Muscle of leg (tissue), 11 donors: ENCODE data around the gene EPB41. TPM values are rescaled to one million over a fixed set of nuclear protein-coding genes. Genes with fewer than 3 reads are reported as not detected.
"Not testable (repeated sequence)": the region's sequence is repeated elsewhere in the genome, so short reads cannot be mapped to it uniquely, and the experiment has no call there.

Experiments
- DNase-seq: peaks from one replicate; pipeline ENCODE4 v3.0.0; 2013
- H3K27ac ChIP-seq: one replicate; pipeline ENCODE4 v1.5.1; 2013; ENCODE audit warnings: mild to moderate bottlenecking, low read length, control low read depth
- H3K27me3 ChIP-seq: one replicate; pipeline ENCODE4 v1.6.1; 2013; ENCODE audit warnings: low read length; ENCODE audit not compliant: control insufficient read depth, insufficient read depth
- H3K36me3 ChIP-seq: one replicate; pipeline ENCODE4 v1.6.1; 2013; ENCODE audit warnings: low read length; ENCODE audit not compliant: control insufficient read depth, insufficient read depth
- H3K4me1 ChIP-seq: one replicate; pipeline ENCODE4 v1.6.1; 2013; ENCODE audit warnings: low read length; ENCODE audit not compliant: control insufficient read depth, insufficient read depth
- H3K4me3 ChIP-seq: one replicate; pipeline ENCODE4 v1.5.1; 2013; ENCODE audit warnings: low read length, control low read depth
- H3K9me3 ChIP-seq: replicated peaks from 2 replicates; pipeline ENCODE4 v1.6.1; 2013; ENCODE audit warnings: low read depth, low read length; ENCODE audit not compliant: control insufficient read depth
- WGBS: methylation state at CpG from one replicate; pipeline ENCODE4 v1.1.5; 2013; ENCODE audit warnings: missing lambda C conversion rate; ENCODE audit not compliant: insufficient coverage; 5-methylcytosine and 5-hydroxymethylcytosine counted together
- polyA plus RNA-seq, 8 donors: library from polyadenylated mRNA; unstranded; fragments of 120-200 nt; gene quantifications; one replicate each; pipeline versions ENCODE4 v1.2.1 to v1.2.3, GENCODE V29; 2013; ENCODE audit warnings: inconsistent platforms in 1 of 8, low replicate concordance in 1 of 8; ENCODE audit not compliant: insufficient read length in 8 of 8, insufficient read depth in 1 of 8
- total RNA-seq: library from RNA; stranded (reverse); fragments of 120-200 nt; gene quantifications from one replicate; pipeline ENCODE4 v1.2.4, GENCODE V29; 2013

EPB41 gene
- total and polyA plus RNA-seq, 9 donors: 7.2 to 14.3 (median 9.5) TPM

- WGBS: no CpG with 5 or more reads among the region's 4 CpGs
- Histone ChIP-seq H3K27me3 (no peaks in the 10 kb centered on the region), H3K4me3 (no peak overlapping the region), H3K36me3 (no peaks in the 10 kb centered on the region), H3K27ac (no peak overlapping the region), H3K4me1 (no peaks in the 10 kb centered on the region), H3K9me3 (no peaks in the 10 kb centered on the region)
- peak; percentile 55 for DNase-seq
Measured at GRCh38 chr1:29062157-29062942, 148.0 kb downstream of the EPB41 start.

DNA sequence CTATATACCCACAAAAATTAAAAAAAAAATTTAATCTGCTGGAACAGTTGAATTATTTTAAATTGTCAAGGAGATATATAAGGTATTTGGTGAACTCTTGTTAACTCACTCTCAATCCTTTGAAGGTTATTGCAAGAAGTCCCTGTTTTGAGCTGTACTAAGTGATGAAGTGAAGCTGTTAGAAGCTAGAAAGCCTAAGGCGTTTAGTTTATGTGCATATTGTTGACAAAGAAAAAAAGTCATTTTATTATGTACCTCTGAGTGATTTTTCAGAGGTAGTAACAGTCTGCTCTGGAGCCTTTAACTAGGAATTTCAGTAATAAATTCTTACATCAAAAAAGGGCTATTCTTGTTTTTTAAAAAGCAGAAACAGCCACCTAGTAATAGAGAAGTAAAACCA lies 149.7 kb downstream of the EPB41 start:
- no peak overlapping the region for H3K27ac ChIP-seq
- no CpG with 5 or more reads among the region's 1 CpG for WGBS
- no peak for DNase-seq
- no peak overlapping the region for H3K4me3 ChIP-seq
- H3K9me3 ChIP-seq: no peaks in the 10 kb centered on the region
- no peaks in the 10 kb centered on the region for H3K4me1 ChIP-seq
- no peaks in the 10 kb centered on the region for H3K36me3 ChIP-seq
- no peaks in the 10 kb centered on the region for H3K27me3 ChIP-seq

DNA sequence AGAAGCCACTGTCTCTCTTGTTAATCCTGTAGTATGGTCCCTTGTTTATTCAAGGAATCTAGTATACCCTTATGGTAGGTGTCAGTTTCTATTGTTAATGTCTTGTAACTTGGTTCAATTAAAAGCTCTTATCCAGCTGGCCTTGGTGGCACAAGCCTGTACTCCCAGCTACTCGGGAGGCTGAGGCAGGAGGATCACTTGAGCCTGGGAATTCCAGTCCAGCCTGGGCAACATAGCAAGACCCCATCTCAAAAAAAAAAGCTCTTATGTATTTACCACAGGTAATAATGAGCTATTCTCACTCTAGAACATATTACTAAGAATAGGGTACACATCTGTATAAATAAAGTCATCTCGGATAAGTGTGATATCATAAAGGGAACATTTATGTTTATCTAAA lies 162.8 kb downstream of the EPB41 start:
- H3K4me1 ChIP-seq: no peaks in the 10 kb centered on the region
- no peaks in the 10 kb centered on the region for H3K27me3 ChIP-seq
- no peaks in the 10 kb centered on the region for H3K36me3 ChIP-seq
- H3K9me3 ChIP-seq: no peaks in the 10 kb centered on the region
- no peak for DNase-seq
- H3K27ac ChIP-seq: no peak overlapping the region
- no CpG with 5 or more reads among the region's 2 CpGs for WGBS
- H3K4me3 ChIP-seq: no peak overlapping the region

- not testable (repeated sequence) for H3K4me1 ChIP-seq, H3K9me3 ChIP-seq, DNase-seq, H3K4me3 ChIP-seq, H3K27me3 ChIP-seq, H3K27ac ChIP-seq, H3K36me3 ChIP-seq
- WGBS: 90% methylated on average over 13 of the region's 16 CpGs
Measured at GRCh38 chr1:29079916-29080629, 165.7 kb downstream of the EPB41 start.

GRCh38 chr1:29081201-29081600 lies 166.8 kb downstream of the EPB41 start:
- H3K9me3 ChIP-seq: no peaks in the 10 kb centered on the region
- no peaks in the 10 kb centered on the region for H3K36me3 ChIP-seq
- no peaks in the 10 kb centered on the region for H3K4me1 ChIP-seq
- 100% methylated on average over 1 of the region's 3 CpGs for WGBS
- DNase-seq: no peak
- no peak overlapping the region for H3K27ac ChIP-seq
- no peak overlapping the region for H3K4me3 ChIP-seq
- H3K27me3 ChIP-seq: no peaks in the 10 kb centered on the region

DNA sequence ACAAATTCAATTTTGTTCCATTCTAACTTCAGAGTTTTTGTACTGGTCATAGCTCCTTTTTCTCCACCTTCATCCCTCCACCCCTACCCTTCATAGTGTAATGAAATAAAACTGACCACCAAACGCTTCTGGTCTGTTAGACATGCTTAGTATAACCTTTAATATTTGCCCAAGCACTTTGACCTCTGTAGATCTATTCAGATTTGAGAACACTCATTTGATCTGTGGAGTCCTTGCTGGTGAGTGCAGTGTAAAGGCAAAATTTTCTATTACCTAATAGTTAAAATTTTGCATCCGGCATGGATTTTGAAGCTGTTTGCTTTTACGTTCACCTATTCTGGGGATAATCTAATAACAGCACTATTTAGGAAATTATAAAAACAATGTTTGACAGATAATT lies 168.2 kb downstream of the EPB41 start:
- H3K4me1 ChIP-seq: no peaks in the 10 kb centered on the region
- H3K27me3 ChIP-seq: no peaks in the 10 kb centered on the region
- H3K36me3 ChIP-seq: no peaks in the 10 kb centered on the region
- no peak overlapping the region for H3K4me3 ChIP-seq
- H3K9me3 ChIP-seq: no peaks in the 10 kb centered on the region
- WGBS: no CpG with 5 or more reads among the region's 3 CpGs
- DNase-seq: no peak
- H3K27ac ChIP-seq: no peak overlapping the region

DNA sequence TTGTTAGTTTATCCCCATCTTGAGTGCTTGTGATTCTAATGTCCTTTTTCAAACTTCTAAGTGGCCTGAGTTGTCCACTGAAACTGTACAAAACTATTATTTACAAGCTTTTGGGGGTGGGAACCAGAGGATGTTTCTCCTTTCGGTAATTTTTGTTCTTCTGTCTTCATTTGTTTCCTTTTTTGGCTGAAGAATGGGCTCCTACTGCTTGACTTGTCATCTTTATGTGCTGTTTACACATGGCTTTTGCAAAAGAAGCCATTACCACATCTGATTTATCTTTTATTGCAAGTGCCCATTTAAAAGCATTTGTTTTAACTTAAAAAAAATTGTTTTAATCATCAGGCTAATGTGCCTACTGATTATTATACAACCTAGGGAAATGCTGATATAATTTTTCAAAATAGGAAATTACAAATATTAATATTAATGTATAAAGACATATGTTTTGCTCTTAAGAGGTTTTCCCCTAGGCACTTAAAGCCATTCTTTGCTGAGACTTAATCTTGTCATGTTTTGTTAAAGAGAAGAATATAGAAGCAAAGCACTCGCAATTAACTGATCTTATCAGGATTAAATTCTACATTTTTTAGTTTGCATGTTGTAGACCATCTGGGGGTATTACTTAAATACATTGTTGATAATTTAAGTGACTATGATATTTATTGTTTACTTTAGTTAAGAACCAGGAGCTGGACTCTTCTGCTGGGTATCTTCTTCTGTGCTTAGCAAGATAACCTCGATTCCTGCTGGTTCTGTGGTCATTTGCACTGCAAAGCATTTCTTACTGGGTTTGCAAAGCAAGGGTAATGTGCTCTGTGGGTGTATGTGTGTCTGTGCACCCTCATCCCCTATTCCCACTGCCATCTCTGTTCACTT lies 169.2 kb downstream of the EPB41 start:
- no peak overlapping the region for H3K27ac ChIP-seq
- H3K36me3 ChIP-seq: no peaks in the 10 kb centered on the region
- DNase-seq: no peak
- no peaks in the 10 kb centered on the region for H3K9me3 ChIP-seq
- no CpG with 5 or more reads among the region's 3 CpGs for WGBS
- no peak overlapping the region for H3K4me3 ChIP-seq
- H3K4me1 ChIP-seq: no peaks in the 10 kb centered on the region
- no peaks in the 10 kb centered on the region for H3K27me3 ChIP-seq

DNA sequence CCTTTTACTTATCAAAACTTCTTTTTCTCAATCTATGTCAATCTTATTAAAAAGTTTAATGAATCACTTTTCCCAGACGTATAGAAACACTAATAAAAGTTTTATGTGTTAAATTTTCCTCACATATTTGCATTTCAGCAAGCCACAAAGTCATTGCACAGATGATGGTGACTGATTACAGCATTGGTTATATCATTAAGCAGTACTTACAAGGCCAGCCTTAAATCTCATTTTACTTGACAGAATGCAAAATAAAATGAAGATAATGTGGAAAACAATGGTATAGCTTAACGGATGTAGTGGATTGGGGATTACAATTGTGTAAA lies 169.8 kb downstream of the EPB41 start:
- H3K4me3 ChIP-seq: no peak overlapping the region
- WGBS: 80% methylated on average over 1 of the region's 2 CpGs
- H3K4me1 ChIP-seq: no peaks in the 10 kb centered on the region
- H3K9me3 ChIP-seq: no peaks in the 10 kb centered on the region
- H3K36me3 ChIP-seq: no peaks in the 10 kb centered on the region
- H3K27ac ChIP-seq: no peak overlapping the region
- H3K27me3 ChIP-seq: no peaks in the 10 kb centered on the region
- no peak for DNase-seq

- Histone ChIP-seq H3K27ac (no peak overlapping the region), H3K27me3 (no peaks in the 10 kb centered on the region), H3K4me3 (no peak overlapping the region), H3K36me3 (no peaks in the 10 kb centered on the region), H3K9me3 (no peaks in the 10 kb centered on the region), H3K4me1 (no peaks in the 10 kb centered on the region)
- no peak for DNase-seq
Measured at GRCh38 chr1:29090937-29091618, 176.7 kb downstream of the EPB41 start.

DNA sequence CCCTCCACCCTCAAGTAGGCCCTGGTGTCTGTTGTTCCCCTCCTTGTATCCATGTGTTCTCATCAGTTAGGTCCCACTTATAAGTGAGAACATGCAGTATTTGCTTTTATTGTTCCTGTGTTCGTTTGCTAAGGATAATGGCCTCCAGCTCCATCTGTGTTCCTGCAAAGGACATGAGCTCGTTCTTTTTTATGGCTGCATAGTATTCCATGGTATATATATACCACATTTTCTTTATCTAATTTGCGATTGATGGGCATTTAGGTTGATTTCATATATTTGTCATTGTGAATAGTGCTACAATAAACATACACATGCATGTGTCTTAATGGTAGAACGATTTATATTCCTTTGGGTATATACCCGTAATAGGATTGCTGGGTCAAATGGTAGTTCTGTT lies 178.3 kb downstream of the EPB41 start:
- not testable (repeated sequence) for H3K9me3 ChIP-seq, H3K27me3 ChIP-seq, H3K36me3 ChIP-seq, H3K4me3 ChIP-seq, DNase-seq, H3K27ac ChIP-seq, H3K4me1 ChIP-seq
- WGBS: no CpG with 5 or more reads among the region's 5 CpGs
